ENCODE measurements around the gene SLC26A1.

DNA sequence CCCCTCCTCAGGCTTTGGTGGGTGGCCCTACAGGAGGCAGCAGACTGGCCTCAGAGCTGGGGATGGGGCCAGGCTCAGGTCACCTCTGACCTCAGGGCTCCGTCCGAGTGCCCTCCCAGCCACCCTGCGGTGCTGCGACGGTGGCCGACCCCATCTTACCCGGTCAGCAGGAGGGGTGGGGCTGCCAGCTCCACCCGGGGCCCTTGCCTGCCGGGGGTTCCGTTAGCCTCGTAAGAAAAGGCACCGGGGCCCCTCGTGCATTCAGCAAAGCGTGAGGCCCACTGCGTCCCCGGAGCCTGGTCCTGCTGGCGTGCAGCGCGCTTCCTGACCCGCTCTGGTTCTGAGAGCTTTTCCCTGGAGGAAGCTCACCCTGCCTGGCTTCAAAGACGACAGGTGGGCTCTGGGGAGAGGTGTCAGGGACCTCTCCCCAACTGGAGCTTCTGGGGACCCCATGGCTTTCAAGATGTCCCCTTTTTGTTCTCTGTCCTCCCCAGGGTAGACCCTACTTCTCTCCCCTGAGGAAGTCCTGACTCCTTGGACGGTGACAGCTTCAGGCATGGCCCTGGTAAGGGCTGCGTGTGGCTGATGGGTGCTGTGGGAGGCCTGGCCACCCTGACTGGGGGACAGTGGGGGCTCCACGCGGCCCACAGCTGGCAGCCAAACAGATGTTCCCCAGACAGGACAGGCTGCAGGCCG, 34.2 kb upstream of the SLC26A1 start:
- TF ChIP-seq POLR2AphosphoS5 (IDR thresholded peaks at IDR 0.05; ENCODE audit: low read depth, low read length) (no peak), POLR2A (IDR thresholded peaks at IDR 0.05; ENCODE audit: low read depth, low read length) (no peak)
